ENCODE data around the gene PRR5L.
"Not testable (repeated sequence)": the region's sequence is repeated elsewhere in the genome, so short reads cannot be mapped to it uniquely, and the experiment has no call there.

The PRR5L gene

GRCh38 chr11:36508743-36509142 lies 212.7 kb downstream of the PRR5L start:
- Histone ChIP-seq H3K9ac (ENCODE audit: low read length) (peak overlapping the region; percentile 85), H3K79me2 (ENCODE audit: low read length) (peaks cover 23% of the 10 kb centered on the region), H3K27me3 (ENCODE audit: low read depth, low read length) (no peaks in the 10 kb centered on the region), H3K9me3 (ENCODE audit: insufficient read depth, low read length) (peaks cover under 1% of the 10 kb centered on the region; the same call in 1 of the 2 replicates), H3K36me3 (replicated peaks; ENCODE audit: low read depth, low read length) (no peaks in the 10 kb centered on the region), H3K4me2 (ENCODE audit: low read length) (peak overlapping the region; percentile 97), H3K27ac (ENCODE audit: low read length) (no peak overlapping the region), H4K20me1 (ENCODE audit: insufficient read depth, low read length) (peaks cover 11% of the 10 kb centered on the region), H2AFZ (ENCODE audit: low read depth, low read length) (no peak overlapping the region), H3K4me1 (ENCODE audit: low read length) (peaks cover 12% of the 10 kb centered on the region), H3K4me3 (ENCODE audit: low read length) (peak overlapping the region; percentile 99)
- TF ChIP-seq CTCF (IDR thresholded peaks at IDR 0.05; ENCODE audit: low read depth, low read length): no peak
- no peak for TF ChIP-seq EZH2phosphoT487 (IDR thresholded peaks at IDR 0.05; ENCODE audit: low read depth)

- peaks cover 23% of the 10 kb centered on the region for H3K79me2 ChIP-seq (ENCODE audit: low read length)
- no peak overlapping the region for H3K27ac ChIP-seq (ENCODE audit: low read length)
- peak overlapping the region; percentile 100 for H2AFZ ChIP-seq (ENCODE audit: low read depth, low read length)
- H3K9ac ChIP-seq (ENCODE audit: low read length): peak overlapping the region; percentile 85
- TF ChIP-seq EZH2phosphoT487 (IDR thresholded peaks at IDR 0.05; ENCODE audit: low read depth): no peak
- no peak for TF ChIP-seq CTCF (IDR thresholded peaks at IDR 0.05; ENCODE audit: low read depth, low read length)
- H3K36me3 ChIP-seq (replicated peaks; ENCODE audit: low read depth, low read length): no peaks in the 10 kb centered on the region
- H3K4me3 ChIP-seq (ENCODE audit: low read length): peak overlapping the region; percentile 99
- peaks cover 11% of the 10 kb centered on the region for H4K20me1 ChIP-seq (ENCODE audit: insufficient read depth, low read length)
- H3K9me3 ChIP-seq (ENCODE audit: insufficient read depth, low read length): peaks cover 3% of the 10 kb centered on the region; the same call in 1 of the 2 replicates
- H3K27me3 ChIP-seq (ENCODE audit: low read depth, low read length): no peaks in the 10 kb centered on the region
- H3K4me1 ChIP-seq (ENCODE audit: low read length): peaks cover 12% of the 10 kb centered on the region
- H3K4me2 ChIP-seq (ENCODE audit: low read length): peak overlapping the region; percentile 97
These were observed 213.1 kb downstream of the PRR5L start for GRCh38 chr11:36509201-36509639.

- Histone ChIP-seq H3K4me2 (ENCODE audit: low read length) (peak within 1 kb of the TSS; percentile 97), H3K27me3 (ENCODE audit: low read depth, low read length) (no peaks in the 10 kb centered on the region), H3K4me3 (ENCODE audit: low read length) (peak within 1 kb of the TSS; percentile 99), H3K4me1 (ENCODE audit: low read length) (peaks cover 12% of the 10 kb centered on the region), H3K79me2 (ENCODE audit: low read length) (peaks cover 23% of the 10 kb centered on the region), H3K9me3 (ENCODE audit: insufficient read depth, low read length) (peaks cover 3% of the 10 kb centered on the region; the same call in 1 of the 2 replicates), H3K36me3 (replicated peaks; ENCODE audit: low read depth, low read length) (no peaks in the 10 kb centered on the region), H2AFZ (ENCODE audit: low read depth, low read length) (peak within 1 kb of the TSS; percentile 100), H3K9ac (ENCODE audit: low read length) (peak within 1 kb of the TSS; percentile 85), H4K20me1 (ENCODE audit: insufficient read depth, low read length) (peaks cover 11% of the 10 kb centered on the region), H3K27ac (ENCODE audit: low read length) (peak within 1 kb of the TSS; percentile 44; the same call in 1 of the 2 replicates)
- TF ChIP-seq CTCF (IDR thresholded peaks at IDR 0.05; ENCODE audit: low read depth, low read length) (peak; percentile 74), EZH2phosphoT487 (IDR thresholded peaks at IDR 0.05; ENCODE audit: low read depth) (no peak)
These were observed 213.9 kb downstream of the PRR5L start, which contains the start of gene TRAF6 for GRCh38 chr11:36509694-36510593. Gene TRAF6 (minus strand): TSS chr11:36510272. CDS start chr11:36501515, 8,757 bp downstream.

- H4K20me1 ChIP-seq (ENCODE audit: insufficient read depth, low read length): peaks cover 11% of the 10 kb centered on the region; the same call in 1 of the 2 replicates
- H3K9me3 ChIP-seq (ENCODE audit: insufficient read depth, low read length): peaks cover 3% of the 10 kb centered on the region; the same call in 1 of the 2 replicates
- peaks cover 12% of the 10 kb centered on the region for H3K4me1 ChIP-seq (ENCODE audit: low read length)
- no peaks in the 10 kb centered on the region for H3K27me3 ChIP-seq (ENCODE audit: low read depth, low read length)
- peak overlapping the region; percentile 80 for H3K4me2 ChIP-seq (ENCODE audit: low read length)
- H3K79me2 ChIP-seq (ENCODE audit: low read length): peaks cover 23% of the 10 kb centered on the region
- peak overlapping the region; percentile 100 for H2AFZ ChIP-seq (ENCODE audit: low read depth, low read length)
- no peak for TF ChIP-seq CTCF (IDR thresholded peaks at IDR 0.05; ENCODE audit: low read depth, low read length)
- TF ChIP-seq EZH2phosphoT487 (IDR thresholded peaks at IDR 0.05; ENCODE audit: low read depth): no peak
- no peaks in the 10 kb centered on the region for H3K36me3 ChIP-seq (replicated peaks; ENCODE audit: low read depth, low read length)
- no peak overlapping the region for H3K27ac ChIP-seq (ENCODE audit: low read length)
- H3K9ac ChIP-seq (ENCODE audit: low read length): peak overlapping the region; percentile 85
- peak overlapping the region; percentile 99 for H3K4me3 ChIP-seq (ENCODE audit: low read length)
These were observed 214.5 kb downstream of the PRR5L start for GRCh38 chr11:36510594-36510942.

GRCh38 chr11:36511062-36511461 lies 215.0 kb downstream of the PRR5L start:
- not testable (repeated sequence) for H3K36me3 ChIP-seq (replicated peaks; ENCODE audit: low read depth, low read length); H3K9ac ChIP-seq (ENCODE audit: low read length); H3K9me3 ChIP-seq (ENCODE audit: insufficient read depth, low read length); H3K27ac ChIP-seq (ENCODE audit: low read length); H3K27me3 ChIP-seq (ENCODE audit: low read depth, low read length)
- H4K20me1 ChIP-seq (ENCODE audit: insufficient read depth, low read length): peaks cover 11% of the 10 kb centered on the region; the same call in 1 of the 2 replicates
- H3K4me2 ChIP-seq (ENCODE audit: low read length): peak overlapping the region; percentile 80
- peak overlapping the region; percentile 100 for H2AFZ ChIP-seq (ENCODE audit: low read depth, low read length)
- peaks cover 23% of the 10 kb centered on the region for H3K79me2 ChIP-seq (ENCODE audit: low read length)
- peak overlapping the region; percentile 99 for H3K4me3 ChIP-seq (ENCODE audit: low read length)
- H3K4me1 ChIP-seq (ENCODE audit: low read length): peaks cover 12% of the 10 kb centered on the region
